T-helper 22 cell (primary cell): ENCODE measurements around the gene ATXN7L1.
"Not testable (repeated sequence)": the region's sequence is repeated elsewhere in the genome, so short reads cannot be mapped to it uniquely, and the experiment has no call there.

Source experiments
- DNase-seq: peaks from one replicate; pipeline ENCODE4 v3.0.0-alpha.2; 2020; ENCODE audit warnings: low read depth

ATXN7L1 gene

DNA sequence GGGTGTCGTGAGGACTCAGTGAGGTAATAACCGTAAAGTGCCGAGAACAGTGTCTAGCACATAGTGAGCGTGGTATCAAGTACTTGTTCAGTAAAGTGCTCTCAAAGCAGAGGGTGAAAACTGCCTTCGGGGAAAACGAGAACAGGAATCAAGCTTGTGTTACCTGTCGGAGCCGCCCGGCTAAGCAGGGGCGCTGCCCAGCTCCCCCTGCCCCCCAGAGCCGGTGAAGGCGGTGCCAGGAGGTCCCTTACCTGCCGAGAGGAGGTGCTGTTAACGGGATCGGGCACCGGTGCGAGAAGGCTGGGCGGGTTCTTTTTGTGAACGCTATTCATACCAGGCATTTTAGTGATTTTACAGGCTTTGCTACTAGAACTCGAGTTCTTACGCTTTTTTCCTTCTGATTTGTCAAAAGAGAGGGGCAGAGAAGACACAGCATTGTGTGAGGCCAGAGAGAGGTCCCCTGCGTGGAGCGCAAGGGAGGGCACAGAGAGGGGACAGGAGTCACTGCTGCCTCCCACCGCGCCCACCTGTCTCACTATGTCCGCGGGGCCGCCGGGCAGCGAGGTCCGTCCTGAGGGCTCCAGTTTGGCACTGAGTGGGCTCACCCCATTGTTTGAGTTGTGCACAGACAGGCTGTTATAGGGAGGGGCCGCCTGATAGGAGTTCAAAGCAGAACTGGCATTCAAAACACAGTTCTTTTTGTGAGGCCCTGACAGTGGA is 262.6 kb downstream of the ATXN7L1 start:
- no peak for DNase-seq

DNA sequence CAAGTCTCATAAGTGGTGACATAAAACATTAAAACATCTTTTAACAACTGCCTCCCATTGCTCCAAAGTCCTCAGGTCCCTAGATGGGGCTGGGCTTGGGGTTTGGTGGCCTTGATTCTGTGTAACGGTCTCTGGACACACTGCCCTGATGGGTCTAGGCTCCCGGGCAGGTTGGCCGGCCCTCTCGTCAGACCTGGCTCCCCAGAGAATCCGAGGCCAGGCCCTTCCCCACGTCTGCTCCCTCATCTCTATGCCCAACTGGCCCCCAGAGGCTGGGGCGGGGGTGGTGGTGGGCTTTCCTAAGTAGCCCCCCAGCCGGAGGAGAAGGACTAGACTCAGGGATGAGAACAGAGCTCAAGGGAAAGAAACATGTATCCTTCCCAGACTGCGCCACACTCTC is 263.6 kb downstream of the ATXN7L1 start:
- no peak for DNase-seq

DNA sequence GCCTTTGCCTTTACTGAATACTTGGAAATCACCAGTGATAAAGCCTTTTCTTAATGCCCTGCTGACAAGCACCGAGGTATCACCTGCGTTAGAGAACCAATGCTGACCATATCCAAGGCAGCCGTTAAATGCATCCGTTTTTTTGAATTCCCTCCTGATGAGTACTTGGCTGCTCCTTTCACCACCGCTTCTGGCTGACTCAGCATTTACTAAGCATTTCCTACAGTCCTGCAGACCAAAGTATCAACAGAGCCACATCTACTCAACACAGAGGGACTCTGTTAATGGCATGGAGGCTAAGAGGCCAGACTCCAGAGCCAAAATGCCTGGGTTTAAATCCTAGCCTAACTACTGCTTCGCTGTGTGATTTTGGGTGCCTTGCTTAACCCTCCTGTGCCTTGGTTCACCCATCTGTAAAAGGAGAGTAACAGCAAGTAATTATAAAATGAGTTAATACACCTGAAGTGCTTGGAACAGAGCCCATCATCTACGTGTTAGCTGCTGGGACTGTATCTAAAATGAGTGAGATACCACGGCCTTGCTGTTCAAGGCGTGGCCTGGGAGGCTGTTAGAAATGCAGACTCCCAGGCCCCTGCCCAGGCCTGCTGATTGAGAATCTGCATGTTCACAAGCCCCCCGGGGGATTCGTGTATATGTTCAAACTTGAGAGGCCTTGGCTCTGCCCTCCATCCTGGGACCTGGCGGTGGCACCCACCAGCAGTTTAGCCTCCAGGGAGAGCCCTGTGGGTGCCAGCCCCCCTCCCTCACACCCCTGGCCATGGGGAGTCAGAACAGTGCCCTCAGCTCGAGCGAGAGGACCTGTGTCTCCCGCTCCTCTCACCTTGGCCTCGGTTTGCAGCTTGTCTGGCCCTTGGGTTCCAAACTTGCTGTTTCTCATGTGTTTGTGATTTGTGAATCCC is 264.3 kb downstream of the ATXN7L1 start:
- no peak for DNase-seq

DNA sequence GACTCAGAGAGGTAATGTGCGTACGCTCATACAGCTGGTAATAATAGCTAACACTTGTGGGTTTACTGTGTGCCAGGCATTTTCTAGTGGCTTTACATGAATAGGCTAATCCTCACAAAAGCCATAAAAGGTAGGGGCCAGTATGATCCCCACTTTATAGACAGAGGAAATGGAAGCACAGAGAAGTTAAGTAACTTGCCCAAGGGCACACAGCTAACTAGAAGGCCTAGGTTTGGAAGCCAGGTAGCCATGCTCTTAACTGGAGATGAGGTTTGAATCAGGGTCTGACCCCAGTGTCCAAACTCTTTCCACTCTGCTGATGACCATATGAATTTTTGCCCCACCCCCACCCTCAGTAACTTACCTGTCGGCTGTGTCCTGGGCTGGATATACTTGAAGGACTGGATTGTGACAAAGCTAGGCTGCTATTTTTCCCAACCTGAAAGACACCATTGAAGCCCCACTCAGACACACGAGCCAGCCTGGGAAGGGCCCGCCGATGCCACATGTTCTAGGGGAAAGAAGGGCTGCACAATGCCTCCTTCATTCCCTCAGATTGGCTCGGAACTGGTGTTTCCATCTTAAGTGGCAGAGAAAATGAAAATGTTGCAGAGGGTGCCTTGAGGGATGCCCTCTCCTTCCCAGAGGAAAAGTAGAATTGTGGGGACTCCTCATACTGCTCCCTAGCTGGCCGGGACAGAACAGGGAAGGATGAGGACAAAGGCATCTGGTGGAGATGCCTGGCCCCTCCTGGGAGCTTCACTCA is 266.1 kb downstream of the ATXN7L1 start:
- DNase-seq: no peak

DNA sequence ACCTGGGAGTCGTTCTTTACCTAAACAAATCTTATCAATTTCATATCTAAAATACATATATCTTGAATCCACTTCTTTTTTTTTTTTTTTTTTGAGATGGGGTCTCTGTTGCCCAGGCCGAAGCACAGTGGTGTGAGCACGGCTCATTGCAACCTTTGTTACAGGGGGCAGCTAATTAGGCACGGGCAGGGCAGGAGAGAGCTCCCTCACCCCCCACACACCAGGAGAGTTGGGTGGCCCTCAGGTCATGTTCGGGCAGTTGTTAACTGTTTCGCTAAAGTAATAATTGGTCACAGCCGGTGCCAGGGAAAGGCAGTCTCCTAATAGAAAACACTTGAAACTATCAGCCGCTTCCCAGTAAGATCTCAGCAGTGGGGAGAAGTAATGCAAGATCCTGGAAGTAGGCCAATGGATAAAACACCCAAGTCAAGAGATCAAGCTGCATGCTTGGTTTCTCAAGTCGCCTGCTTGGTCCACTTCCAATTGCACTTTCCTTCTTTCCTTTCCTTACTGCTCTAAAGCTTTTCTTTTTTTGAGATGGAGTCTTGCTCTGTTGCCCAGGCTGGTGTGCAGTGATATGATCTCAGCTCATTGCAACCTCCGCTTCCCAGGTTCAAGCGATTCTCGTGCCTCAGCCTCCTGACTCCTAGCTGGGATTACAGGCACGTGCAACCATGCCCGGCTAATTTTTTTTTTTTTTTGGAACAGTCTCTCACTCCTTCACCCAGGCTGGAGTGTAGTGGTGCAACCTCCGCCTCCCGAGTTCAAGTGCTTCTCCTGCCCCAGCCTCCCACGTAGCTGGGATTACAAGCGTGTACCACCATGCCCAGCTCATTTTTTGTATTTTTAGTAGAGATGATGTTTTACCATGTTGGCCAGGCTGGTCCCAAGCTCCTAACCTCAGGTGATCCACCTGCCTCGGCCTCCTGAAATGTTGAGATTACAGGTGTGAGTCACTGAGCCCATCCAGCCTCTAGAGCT is 273.8 kb downstream of the ATXN7L1 start:
- DNase-seq: no peak

DNA sequence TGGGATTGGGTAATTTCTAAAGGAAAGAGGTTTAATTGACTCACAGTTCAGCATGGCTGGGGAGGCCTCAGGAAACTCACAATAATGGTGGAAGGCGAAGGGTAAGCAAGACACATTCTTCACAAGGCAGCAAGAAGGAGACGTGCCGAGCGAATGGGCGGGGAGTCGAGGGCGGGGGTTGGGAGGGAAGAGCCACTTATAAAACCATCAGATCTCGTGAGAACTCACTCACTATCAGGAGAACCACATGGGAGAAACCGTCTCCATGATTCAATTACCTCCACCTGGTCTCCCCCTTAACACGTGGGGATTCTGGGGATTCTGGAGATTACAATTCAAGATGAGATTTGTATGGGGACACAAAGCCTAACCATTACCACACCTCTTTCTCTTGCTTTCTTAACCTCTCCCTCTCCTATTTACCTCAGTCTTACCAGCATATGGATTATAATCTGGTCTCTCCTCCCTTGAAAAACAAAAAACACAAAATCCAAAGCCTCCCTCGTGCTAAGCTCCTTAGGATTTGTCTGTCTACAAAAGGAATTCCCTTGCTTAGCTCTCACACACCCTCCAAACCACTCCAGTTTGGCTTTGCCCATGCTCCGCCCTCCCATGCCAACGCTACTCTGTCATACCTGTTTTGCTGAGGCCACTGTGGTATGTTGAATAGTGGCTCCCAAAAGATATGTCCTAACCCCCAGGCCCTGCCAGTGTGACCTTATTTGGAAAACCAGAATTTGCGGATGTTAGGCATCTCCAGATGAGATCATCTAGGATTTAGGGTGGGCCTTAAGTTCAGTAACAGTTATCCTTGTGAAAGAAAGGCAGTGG is 275.5 kb downstream of the ATXN7L1 start:
- DNase-seq: no peak

DNA sequence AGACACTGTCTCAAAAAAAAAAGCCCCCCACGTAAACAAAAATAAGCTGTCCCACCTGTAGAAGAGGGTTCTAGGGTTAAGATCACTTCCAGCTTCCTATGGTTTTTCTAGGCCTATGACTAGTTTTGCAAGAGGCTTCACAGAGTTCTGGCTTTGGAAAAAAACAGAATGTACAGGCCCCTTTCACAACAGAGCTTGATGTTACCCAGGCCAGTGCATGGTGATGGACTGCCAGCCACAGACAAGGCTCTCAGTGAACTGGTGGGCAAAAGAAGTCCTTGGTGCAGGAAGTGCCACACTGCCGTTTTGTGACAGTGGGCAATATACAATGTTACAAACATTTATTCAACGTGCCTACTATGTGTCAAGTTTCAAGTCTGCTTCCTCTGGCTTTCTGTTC is 276.8 kb downstream of the ATXN7L1 start:
- no peak for DNase-seq

DNA sequence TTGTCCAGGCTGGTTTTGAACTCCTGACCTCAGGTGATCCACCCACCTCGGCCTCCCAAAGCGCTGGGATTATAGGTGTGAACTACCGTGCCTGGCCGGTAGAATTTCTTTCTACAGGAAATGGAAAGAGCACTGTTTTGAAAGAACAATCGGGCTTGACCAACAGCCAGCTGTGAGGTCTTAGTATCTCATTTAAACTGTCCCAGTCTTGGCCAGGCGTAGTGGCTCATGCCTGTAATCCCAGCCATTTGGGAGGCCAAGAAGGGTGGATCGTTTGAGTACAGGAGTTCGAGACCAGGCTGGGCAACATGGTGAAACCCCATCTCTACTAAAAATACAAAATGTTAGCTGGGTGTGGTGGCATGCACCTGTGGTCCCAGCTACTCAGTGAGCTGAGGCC is 277.3 kb downstream of the ATXN7L1 start:
- not testable (repeated sequence) for DNase-seq

DNA sequence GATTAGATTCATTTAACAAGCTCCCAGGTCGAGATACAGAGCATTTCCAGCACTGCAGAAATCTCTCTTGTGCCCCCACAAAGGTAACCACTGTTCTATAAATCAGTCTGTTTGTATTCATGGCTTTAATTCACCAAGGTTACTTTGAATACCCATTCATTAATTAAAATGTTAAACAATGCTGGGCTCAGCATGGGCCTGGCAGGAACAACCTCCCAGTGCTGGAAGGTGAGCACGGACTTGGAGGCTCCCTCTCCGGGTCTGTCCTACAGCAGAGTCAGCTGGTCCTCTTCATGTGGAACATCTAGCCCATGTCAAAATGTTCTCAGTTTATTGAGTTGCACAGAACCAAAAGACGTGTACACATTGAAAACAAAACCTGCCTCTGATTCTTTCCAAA is 279.5 kb downstream of the ATXN7L1 start:
- DNase-seq: no peak

DNA sequence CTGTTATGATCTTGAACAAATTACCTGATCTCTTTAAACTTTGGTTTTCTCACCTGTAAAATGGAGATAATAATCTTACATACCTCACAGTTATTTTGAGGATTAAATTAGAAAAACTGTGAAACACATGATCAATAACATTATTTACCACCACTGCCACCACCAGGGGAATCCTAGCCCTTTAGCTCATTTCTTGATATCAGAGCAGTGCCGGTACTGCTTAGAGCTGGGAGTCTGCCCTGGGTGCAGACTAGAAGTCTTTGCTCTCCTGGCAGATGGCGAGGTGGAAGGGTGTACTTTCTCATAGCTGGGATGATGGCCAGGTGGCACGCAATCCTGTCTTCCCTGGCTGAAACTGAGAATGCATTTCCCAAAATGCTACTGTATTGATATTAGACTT is 282.4 kb downstream of the ATXN7L1 start:
- DNase-seq: no peak

DNA sequence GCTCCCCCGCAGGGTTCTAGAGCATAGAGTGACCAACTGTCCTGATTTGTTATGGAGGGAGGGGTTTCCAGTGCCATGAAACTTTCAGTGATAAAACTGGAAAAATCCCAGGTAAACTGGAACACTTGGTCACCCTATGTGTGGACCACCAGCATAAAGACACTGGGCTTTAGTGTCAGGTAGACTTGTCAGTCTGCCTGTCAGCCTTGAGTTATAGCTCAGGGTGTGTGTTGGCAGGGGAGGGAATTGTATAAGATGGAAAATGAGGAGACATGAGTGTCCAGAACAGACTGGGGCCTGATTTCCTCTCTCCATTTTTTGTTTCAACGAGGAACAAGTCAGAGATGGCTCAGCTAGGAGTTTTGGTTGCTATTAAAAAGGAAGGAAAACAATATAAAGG is 284.9 kb downstream of the ATXN7L1 start:
- DNase-seq: no peak

DNA sequence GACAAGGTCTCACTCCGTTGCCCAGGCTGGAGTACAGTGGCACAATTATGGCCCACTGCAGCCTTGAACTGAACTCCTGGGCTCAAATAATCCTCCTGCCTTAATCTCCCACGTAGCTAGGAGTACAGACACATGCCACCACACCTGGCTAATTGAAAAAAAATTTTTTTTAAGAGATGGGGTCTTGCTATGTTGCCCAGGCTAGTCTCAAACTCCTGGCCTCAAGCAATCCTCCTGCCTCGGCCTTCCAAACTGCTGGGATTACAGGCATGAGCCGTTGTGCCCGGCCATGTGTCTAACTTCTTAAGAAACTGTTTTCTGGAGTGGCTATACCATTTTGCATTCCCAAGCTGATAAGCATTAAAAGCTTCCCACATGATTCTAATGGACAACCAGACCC is 285.6 kb downstream of the ATXN7L1 start:
- DNase-seq: no peak

DNA sequence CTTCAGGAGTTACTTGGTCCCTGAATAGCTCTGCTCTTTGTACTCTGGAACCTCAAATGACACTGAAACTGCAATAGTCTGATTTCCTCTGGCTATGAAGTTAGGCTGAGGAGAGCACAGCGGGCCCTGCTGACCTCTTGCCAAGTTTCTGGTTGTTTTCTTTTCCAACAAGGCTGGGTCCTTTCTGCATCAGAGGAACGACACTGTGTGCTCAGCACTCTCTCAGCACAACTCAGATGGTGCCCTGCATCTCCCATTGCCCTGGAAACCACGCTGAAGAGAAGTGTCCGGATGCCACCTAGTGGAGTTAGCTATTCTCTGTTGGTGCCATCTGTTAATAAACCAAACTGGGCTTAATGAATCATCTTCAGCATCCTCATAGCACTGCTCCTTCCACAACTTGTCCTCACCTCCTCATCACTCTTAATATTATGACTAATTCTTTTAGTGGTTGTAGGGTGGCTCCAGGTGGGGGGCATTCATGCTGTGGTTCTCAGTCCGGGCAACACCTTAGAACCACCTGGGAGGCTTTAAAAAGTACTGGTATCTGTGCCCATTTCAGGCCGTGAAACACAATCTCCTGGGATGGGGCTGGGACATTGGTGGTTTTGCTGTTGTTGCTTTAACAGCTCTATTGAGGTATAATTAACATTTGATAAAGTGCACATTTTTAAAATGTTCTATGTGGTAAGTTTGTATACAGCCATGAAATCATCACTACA is 286.9 kb downstream of the ATXN7L1 start:
- peak; percentile 5 for DNase-seq

DNA sequence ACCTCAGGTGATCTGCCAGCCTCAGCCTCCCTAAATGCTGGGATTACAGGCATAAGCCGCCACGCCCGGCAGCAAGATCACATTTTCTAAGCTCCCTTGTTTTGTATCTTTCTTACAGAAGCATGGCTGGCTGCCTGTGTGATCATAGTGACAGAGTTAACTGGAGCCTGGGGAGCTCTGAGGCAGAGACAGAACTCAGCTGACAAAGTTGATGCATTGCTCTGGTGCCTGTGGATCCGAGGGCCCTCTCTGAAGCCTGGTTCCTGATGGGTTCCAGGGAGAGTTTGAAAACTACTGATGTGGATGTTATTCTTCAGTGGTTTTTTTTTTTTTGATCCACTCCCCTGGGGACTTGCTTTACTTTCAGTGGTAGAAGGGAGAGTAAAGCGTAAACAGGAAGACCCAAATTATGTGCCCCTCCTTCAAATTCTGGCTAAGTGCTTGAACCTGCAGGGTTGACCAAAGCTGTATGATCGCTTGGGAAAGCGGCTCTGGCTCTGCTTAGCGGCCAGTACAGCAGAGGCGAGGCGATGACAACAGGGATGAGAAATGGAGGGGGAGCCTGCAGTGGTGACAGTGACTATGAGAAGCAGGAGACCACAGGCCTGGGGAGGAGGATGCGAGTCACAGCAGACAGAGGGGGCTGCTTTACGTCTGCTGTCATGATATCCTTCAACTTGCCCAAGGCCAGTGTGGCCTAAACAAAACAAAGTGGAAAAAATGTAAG is 288.3 kb downstream of the ATXN7L1 start:
- DNase-seq: no peak

DNA sequence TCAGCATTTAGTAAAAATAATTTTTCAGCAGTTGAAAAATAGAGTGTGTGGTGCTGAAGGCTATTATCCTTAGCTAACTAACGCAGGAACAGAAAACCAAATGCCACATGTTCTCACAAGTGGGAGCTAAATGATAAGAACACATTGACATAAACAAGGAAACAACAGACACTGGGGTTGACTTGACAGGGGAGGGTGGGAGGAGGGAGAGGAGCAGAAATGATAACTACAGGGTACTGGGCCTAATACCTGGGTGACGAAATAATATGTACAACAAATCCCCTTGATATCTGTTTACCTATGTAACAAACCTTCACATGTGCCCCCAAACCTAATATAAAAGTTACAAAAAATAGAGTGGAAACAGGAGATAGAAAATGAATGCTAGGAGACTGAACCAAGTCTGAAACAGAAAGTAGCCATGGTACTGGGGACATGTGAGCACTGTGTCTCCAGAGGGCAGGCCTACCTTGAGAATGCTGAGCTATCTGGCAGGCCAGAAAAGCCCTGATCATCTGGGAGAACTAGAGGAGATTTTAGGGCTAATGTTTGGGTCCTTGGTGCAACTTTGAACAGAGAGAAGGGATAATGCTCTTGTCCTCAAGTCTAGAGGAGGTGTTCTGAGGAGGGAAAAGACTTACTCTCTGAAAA is 290.4 kb downstream of the ATXN7L1 start:
- no peak for DNase-seq

DNA sequence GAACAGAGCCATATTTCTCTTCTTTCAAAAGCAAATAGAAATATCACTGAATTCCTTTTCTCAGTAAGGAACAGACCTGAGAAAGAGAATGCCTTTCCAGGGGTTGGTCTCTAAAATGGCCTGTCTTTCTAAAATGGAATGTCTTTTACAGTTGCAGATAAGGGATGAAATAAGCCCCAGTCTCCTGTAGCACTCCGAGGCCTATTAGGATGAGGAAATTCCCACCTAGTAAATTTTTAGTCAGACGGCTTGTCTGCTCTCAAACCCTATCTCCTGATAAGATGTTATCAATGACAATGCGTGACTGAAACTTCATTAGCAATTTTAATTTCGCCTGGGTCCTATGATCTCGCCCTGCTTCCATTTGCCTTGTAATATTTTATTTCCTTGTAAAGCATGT is 292.2 kb downstream of the ATXN7L1 start:
- no peak for DNase-seq

DNA sequence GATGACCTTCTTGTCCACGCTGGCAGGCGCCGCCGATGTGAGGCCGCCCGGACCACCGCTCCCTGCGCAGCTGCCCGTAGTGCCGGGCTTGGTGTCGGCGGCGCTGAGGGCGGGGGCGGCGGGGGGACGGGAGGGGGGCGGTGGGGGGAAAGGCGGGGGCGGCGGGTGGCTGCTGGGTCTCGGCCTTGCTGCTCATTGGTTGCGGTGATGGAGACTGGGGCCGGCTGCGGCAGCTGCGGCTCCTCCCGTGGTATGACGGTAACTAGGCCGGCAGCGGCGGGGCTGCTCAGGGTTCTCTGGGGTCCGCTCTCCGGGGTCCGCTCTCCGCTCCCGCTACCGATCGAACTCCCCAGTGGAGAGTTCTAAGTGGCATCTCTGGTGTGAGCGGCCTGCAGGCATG is 293.3 kb downstream of the ATXN7L1 start:
- no peak for DNase-seq

DNA sequence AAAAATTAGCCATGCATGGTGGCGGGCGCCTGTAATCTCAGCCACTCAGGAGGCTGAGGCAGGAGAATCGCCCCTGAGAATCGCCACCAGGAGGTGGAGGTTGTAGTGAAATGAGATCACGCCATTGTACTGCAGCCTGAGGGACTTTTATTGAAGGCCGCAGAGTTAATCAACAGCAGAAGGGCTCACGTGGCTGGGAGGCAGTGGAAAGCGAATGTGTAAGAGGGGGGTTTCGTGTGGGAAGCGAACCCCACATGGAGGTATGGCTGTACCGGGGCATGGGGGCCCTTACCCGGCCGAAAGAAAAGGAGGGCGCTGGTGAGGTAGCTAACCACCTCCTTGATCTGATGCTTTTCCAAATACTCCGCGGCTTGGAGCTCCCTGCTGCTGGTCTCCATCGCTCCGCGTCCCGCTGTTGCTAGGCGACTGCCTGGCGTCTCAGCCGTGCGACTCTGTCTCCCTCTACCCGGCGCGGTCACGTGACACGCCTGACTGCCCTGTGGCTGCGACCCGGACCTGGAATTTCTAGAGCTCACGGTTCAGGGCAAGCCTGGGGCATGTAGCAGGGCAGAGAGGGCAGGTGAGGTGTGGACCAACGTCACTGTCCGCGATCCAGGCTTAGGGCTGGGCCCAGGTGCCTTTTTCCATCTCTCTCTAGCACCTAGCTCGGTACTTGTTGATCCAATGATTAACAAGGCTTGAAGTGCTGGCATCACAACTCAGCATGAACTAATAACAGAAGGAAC is 295.2 kb downstream of the ATXN7L1 start, which contains the start of gene EFCAB10:
Gene EFCAB10, minus strand, starts transcription at position 428 of the 746 bp plus-strand sequence. Its CDS starts 30 bp downstream, at position 398.
- peak; percentile 4 for DNase-seq
